ENCODE measurements around the gene DIP2C.
"Not testable (repeated sequence)": the region's sequence is repeated elsewhere in the genome, so short reads cannot be mapped to it uniquely, and the experiment has no call there.

DIP2C gene

DNA sequence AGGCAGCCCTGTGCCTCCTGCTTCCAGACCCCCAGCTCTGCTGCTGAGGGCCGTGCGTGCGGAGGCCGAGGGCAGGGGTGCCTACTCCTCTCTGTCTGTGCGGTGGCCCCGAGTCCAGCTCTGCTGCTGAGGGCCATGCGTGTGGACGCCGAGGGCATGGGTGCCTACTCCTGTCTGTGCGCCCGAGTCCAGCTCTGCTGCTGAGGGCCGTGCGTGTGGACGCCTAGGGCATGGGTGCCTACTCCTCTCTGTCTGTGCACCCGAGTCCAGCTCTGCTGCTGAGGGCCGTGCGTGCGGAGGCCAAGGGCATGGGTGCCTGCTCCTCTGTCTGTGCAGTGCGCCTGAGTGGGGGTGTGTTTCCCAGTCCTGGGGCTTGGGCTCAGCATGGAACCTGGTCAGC is 411.5 kb downstream of the DIP2C start:
- DNase-seq (ENCODE audit: low read depth): no peak

DNA sequence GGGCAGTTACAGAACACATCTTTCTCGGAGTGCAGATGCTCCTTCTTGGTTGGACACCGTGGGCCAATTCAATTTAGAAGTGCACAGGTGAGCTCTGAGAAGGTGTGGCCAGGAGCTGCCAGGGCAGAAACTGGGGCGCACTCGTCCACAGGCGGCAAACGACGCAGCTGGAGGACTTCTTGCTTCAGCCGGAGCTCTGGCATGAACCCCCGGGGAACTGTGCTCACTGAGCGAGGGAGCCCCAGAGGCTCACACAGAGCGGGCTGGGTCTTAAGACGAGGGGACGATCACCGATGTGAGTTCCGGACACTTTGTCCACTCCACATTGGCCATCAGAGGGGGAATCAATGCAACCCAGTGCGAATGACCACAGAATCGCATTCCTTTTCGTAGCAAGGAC is 413.8 kb downstream of the DIP2C start:
- no peak for DNase-seq (ENCODE audit: low read depth)

DNA sequence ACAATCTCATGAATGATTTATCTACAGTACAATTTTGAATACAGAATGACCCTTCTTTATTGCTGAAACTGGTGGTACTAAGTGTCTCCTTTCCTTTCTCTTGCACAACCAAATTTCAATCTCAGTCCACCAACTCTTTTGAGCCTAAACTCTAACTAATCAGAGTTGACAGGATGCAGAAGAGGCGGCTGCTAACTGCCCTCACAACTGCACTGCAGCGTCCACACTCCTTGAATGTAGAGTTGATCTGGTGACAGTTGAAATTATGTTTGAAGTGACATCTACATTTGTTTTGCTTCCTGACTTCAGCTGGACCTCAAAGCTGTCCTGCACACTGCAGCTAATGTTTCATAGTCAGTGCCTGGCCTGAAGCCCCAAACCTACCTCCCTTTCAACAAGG is 414.6 kb downstream of the DIP2C start:
- DNase-seq (ENCODE audit: low read depth): no peak

DNA sequence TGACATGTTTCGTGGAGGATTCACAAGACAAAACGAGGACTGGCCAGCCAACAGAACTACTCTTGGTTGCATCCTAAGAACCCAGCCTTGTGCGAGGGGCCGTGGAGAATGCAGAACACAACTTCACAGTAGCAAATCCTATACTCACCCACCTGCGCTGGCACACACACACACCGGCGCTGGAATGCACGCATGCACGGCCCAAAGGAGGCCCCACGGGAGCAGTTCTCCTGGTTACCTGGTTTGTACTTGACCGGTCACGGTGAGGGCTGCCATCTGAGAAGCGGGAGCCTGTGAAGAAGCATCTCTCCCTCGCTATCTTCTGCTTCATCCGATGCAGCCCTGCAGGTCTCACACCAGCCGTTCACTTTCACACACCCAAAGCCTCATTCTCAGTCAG is 416.4 kb downstream of the DIP2C start:
- DNase-seq (ENCODE audit: low read depth): no peak

DNA sequence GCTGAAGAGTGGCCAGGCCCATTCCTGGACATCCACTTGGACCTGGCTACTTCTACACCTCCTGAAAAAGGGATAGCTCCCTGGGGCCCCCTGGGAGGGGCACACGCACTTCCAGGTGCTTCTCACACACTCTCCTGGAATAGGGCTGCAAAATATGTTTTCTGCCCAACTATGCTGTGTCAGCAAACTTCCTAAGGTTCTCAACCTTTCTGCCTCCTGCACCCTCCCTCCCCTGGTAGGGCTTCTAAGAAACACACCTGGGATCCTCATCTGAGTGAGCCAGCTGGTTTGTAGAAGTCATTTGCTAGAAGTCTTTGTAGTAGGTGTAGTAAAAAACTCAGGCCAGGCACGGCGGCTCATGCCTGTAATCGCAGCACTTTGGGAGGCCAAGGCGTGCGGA is 417.7 kb downstream of the DIP2C start:
- DNase-seq (ENCODE audit: low read depth): no peak

DNA sequence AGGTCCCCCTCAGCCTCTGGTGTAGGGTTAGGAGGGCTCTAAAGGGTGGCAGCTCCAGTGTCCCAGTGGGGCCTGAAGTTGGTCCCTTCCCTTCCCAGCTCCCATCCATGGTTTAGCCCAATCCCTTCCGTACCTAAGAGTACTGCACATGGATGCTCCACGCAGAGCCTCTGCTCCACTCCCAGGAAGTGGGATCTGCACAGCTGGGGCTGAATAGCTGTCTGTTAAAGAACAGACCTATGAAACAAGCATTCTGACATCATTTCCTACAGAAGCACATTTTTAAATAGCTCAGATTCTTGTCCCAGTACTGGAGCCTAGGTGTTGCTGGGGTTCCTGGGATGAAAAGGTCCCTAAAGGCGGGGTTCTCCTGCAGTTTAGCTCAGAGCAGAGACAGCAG is 418.3 kb downstream of the DIP2C start:
- DNase-seq (ENCODE audit: low read depth): no peak

DNA sequence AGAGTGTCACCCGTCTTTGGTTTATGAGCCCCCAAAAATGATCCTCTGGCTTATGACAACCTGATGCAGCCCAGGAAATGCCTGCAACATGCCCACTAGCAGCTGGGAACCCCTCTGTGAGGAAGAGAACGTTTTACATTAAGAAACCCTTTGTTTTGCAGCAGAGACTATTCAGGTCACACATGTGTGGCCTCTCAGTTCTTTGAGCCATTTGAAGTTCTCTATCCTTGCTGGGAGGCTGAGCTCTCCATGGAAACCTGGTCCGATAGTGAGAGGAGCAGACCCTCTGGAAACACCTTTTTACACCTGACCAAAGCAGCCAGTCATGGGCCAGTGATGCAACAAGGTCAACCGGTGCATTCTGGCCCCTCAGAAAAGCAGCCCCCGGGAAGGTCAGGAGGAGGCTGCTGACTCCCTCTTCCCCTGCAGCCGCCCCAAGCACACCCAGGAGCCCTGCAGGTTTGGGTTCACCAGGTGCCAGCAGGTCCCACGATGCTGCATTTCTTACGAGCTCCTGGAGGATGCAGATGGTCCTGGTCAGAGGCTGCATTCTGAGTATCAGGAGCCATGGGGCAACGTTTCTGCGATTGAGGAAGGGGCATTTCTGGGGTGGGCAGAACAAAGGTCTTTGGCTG is 419.9 kb downstream of the DIP2C start:
- DNase-seq (ENCODE audit: low read depth): no peak

DNA sequence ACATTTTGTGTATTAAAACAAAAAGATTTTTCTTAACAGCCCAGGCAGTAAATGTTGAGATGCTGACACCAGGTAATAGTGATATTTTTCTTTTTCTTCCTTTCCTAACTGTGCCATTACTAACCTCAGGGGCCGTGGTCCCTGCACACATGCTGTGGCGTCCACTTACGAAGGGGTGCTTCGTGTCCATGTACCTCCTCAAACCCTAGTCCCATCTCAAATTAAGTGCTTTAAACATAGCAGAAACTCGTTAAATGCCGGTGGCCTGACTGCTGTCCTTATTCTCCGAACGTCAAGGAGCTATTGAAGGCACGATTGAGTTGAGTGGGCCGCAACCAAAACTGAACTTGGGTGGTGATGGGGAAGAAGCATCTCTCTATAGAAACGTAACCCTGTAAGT is 421.8 kb downstream of the DIP2C start:
- no peak for DNase-seq (ENCODE audit: low read depth)

DNA sequence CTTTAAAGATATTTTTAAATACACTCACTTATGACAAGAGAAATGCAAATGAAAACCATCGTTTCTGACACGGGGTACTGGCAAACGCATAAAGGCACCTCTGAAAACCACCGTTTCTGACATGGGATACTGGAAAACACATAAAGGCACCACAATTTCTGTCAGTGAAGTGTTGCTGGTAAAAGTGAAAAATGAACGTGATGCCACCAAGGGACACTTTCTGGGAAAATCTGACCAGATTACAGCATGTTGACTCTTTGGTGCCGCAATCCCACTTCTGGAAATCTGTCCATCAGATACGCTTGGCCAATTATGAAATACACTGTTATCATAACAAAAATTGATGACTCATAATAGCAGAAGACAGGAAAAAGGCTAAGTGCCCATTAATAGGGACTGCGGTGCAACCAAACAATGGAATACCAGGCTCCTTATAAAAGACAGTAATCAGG is 422.5 kb downstream of the DIP2C start:
- no peak for DNase-seq (ENCODE audit: low read depth)

DNA sequence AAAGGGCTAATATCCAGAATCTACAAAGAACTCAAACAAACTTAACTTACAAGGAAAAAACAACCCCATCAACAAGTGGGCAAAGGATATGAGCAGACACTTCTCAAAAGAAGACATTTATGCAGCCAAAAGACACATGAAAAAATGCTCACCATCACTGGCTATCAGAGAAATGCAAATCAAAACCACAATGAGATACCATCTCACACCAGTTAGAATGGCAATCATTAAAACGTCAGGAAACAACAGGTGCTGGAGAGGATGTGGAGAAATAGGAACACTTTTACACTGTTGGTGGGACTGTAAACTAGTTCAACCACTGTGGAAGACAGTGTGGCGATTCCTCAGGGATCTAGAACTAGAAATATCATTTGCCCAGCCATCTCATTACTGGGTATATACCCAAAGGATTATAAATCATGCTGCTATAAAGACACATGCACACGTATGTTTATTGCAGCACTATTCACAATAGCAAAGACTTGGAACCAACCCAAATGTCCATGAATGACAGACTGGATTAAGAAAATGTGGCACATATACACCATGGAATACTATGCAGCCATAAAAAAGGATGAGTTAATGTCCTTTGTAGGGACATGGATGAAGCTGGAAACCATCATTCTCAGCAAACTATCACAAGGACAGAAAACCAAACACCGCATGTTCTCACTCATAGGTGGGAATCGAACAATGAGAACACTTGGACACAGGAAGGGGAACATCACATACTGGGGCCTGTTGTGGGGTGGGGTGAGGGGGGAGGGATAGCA is 423.5 kb downstream of the DIP2C start:
- not testable (repeated sequence) for DNase-seq (ENCODE audit: low read depth)

DNA sequence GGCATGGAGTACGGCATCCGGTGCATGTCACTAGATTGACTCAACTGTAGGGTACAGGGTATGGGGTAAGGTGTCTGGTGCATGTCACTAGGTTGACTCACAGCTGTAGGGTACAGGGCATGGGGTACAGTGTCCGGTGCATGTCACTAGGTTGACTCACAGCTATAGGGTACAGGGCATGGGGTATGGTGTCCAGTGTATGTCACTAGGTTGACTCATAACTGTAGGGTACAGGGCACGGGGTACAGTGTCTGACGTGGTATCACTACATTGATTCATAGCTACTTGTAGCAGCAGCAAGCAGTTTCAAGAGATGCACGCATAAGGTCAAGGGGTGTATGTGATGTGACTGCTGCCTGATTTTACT is 424.4 kb downstream of the DIP2C start:
- not testable (repeated sequence) for DNase-seq (ENCODE audit: low read depth)

DNA sequence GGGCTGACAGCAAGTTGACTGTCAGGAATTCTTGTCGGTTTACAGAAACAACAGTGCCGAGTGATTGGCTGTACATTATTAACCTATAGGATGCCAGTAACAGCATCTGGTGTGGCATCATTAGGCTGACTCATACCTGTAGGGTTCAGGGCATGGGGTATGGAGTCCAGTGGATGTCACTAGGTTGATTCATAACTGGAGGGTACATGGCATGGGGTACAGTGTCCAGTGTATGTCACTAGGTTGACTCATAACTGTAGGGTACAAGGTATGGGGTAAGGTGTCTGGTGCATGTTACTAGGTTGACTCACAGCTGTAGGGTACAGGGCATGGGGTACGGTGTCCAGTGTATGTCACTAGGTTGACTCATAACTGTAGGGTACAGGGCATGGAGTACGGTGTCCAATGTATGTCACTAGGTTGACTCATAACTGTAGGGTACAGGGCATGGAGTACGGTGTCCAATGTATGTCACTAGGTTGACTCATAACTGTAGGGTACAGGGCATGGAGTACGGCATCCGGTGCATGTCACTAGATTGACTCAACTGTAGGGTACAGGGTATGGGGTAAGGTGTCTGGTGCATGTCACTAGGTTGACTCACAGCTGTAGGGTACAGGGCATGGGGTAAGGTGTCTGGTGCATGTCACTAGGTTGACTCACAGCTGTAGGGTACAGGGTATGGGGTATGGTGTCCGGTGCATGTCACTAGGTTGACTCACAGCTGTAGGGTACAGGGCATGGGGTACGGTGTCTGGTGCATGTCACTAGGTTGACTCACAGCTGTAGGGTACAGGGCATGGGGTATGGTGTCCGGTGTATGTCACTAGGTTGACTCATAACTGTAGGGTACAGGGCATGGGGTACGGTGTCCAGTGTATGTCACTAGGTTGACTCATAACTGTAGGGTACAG is 425.1 kb downstream of the DIP2C start:
- DNase-seq (ENCODE audit: low read depth): not testable (repeated sequence)

DNA sequence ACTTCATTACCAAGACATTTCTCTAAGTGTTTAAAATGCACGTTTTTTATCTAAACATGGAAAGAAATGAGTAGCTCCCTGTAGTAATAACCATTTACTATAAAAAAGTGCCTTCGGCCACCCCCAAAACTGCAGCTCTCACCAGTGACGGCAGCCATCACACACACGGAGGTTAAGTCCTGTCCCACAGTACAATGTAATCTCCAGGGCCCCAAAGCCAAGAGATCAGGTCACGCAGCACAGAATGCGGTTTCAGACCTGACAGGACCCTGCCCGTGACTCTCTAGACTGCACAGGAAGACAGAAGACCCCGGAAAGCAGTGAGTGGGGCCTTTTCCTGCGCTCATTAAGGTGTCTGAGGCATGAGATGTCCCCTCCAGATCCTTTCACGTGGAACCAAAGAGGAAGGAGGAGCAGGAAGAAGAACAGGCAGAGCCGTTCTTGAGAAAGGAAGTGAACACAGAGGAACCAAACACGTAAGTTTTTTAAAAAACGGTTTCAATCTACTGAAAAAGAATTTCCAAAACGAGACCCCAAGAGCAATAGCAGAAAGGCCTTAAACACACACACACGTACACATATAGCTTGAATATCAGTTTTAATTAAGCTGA is 428.5 kb downstream of the DIP2C start:
- DNase-seq (ENCODE audit: low read depth): no peak

DNA sequence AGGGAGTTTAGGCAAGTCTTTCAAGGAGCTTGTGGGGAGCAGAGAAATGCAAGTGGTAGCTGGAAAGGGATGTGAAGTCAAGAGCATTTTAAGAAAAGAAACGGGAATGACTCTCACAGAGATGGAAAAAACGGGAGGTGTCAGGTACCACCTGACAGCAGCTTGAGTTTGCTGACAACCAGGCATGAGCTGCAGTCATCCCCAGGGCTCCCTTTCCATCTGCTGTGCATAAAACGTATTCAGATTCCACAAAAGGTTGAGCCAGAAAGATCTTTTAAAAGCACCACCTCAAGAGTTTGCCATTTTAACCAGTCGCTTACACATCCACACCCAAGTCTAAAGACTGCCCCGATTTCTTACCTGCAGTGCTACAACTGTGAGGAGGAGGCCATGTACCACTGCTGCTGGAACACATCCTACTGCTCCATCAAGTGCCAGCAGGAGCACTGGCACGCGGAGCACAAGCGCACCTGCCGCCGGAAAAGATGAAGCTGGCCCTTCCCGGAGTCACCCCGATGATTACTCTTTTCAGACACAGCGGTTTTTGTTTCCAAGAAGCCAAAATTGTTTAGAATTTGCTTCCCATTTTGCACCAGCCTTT is 437.4 kb downstream of the DIP2C start:
- no peak for DNase-seq (ENCODE audit: low read depth)

DNA sequence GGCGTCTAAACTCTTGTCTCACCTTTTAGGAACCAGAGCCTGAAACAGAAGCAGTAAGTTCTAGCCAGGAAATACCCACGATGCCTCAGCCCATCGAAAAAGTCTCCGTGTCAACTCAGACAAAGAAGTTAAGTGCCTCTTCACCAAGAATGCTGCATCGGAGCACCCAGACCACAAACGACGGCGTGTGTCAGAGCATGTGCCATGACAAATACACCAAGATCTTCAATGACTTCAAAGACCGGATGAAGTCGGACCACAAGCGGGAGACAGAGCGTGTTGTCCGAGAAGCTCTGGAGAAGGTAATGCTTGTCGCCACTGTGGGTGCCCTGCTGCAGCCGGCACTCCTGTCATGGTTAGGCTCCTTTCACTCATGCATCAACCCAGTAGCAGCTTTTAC is 441.2 kb downstream of the DIP2C start:
- no peak for DNase-seq (ENCODE audit: low read depth)

DNA sequence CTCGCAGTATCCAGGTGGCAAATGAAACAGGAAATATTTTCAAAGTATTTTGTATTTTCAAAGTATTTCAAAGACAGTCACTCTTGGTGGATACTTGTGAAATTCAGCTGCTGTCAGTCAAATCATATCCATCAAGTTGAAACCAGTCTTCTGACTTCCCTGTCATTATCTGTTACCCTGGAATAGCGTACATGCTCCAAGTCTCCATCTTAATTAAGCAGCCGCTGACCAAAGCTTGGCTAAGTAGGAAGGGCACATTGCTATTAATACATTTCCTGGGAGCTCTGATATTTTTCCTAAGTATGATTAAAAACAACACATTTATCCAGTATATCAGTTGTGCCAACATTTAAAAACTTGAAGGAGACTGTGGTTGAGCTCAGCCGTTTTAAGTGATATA is 442.0 kb downstream of the DIP2C start:
- no peak for DNase-seq (ENCODE audit: low read depth)

DNA sequence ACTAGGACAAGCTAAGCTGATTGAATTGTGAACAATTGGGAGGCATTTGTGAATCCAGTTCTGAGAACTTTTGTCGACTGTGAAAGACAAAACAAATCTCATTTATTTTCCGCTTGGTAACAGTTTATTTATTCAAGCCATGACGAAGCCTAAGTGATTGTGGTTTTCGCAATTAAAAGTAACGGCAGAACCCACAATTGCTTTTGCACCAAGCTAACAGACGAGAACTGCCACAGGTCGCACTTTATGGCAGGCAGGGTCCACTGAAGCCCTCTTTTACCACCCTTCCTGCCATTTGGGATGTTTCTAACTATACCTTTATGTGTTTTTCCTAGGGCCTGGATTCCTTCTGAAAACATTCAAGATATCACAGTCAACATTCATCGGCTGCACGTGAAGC is 443.0 kb downstream of the DIP2C start:
- no peak for DNase-seq (ENCODE audit: low read depth)

DNA sequence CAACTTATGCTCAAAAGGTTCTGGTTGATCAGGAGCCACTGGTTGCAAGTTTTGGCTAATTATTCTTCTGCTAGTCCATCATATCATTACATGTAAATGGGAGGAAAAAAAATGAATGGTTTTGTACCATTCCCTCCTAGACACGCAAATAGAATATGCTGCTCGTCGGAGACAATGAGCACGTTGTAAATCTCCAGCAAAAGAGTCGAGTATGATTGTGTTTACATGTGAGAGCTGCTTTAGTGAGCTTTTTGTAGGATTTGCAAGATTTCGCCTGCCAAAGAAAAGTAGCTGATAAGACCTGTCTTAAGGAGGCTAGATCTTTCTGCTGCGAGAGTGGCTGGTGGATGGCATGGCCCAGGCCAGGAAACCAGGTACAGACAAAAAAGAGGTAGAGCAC is 445.2 kb downstream of the DIP2C start:
- no peak for DNase-seq (ENCODE audit: low read depth)

DNA sequence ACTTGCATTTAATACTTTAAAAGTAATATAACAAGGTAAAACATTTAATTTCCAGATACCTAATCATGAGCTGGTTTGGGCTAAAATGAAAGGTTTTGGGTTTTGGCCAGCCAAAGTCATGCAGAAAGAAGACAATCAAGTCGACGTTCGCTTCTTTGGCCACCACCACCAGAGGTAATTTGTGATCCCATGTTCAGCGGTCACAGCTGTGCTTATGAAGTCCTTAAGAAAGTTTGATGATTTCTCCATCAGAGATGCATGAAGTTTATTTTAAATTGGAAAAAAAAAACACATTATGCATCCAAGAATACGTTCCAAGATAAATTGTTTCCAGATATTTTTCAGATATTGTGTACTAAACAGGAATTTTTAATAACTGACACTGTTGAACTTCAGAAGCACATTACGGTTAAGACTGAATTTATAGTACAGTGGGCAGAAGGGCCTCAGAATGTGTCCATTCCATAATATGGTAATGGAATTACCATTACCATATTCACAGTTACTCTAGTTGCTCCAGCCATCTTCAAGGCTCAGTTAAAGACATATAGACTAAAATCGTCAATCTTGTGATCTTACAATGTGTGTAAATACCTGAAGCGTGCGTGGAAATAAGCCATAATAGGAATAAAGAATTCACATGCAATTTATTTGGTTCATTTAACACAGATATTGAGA is 447.4 kb downstream of the DIP2C start:
- DNase-seq (ENCODE audit: low read depth): no peak

DNA sequence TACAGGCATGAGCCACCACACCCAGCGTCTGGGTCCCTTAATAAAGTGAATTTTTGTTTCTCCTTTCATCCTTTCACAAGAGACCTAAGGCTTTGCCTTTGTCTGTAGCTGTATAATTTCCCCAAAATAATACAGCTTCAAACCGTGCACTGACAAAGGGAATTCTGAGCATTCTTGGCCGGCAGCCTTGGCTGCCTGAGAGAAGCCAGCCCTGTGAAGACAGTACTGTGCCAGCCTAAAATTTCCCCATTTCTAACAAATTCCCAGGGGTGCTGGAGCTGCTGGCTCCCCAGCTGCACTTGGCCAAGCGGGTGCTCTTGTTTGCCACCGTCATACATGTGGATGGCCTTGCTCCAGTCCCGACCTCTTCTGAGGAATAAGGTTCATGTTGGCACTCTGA is 448.0 kb downstream of the DIP2C start:
- DNase-seq (ENCODE audit: low read depth): no peak

DNA sequence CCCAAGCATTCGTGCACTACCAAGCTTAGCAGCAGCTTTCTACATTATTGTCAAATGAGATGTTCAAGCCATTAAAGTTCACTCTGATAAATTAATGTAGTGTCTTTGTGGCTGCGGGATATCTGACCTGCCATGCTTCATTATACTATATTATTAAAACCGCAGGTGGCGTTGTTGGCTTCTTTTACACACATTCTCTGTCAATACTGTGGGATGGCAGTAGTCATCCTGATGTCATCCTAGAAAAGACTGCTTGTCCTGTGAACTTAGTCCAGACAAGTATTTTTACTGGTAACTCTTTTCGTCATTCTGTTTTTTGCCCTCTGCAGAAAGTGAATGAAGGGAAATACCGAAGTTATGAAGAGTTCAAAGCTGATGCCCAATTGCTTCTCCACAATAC is 450.4 kb downstream of the DIP2C start:
- no peak for DNase-seq (ENCODE audit: low read depth)

Data from HS-27A (cell line).